RWPE1 (cell line): ENCODE results near the gene VPS11.

Source experiments
- CTCF ChIA-PET: fragments of 350-600 bp; sonication (Branson Sonifier 250); formaldehyde crosslinking; extraction: SDS; loops from one replicate; lab custom pipeline; 2021; lab: Yijun Ruan, JAX
- POLR2A ChIA-PET: fragments of 400-600 bp; formaldehyde crosslinking; extraction: SDS; loops from one replicate; lab custom pipeline; 2020; ENCODE audit warnings: antibody characterized with exemption; ENCODE audit not compliant: low non-redundant PET; lab: Yijun Ruan, JAX
- DNase-seq: peaks from one replicate; pipeline ENCODE4 v3.0.0; 2012; ENCODE audit warnings: low spot score
- H3K27ac ChIP-seq: fragments of 450-650 bp; 2 replicates; pipeline ENCODE4 v1.5.1; 2017
- TF ChIP-seq, protein P1 (sequence below): fragments of 450-650 bp; conservative IDR thresholded peaks from 2 replicates; pipeline ENCODE4 v1.5.1; 2017; ENCODE audit warnings: low read depth, mild to moderate bottlenecking

VPS11 gene

GRCh38 chr11:119044708-119045107 is 22.9 kb upstream of the VPS11 start:
- no peak for DNase-seq
- ChIA-PET POLR2A (no interaction called here), CTCF (no interaction called here)

GRCh38 chr11:119046489-119046888 is 21.1 kb upstream of the VPS11 start:
- ChIA-PET CTCF (no interaction called here), POLR2A (interaction anchor here (0.6 kb wide), 1 partner anchor 331 kb away, joined by 3 read pairs; no protein-coding TSS in a partner anchor)
- TF ChIP-seq, protein P1, sequence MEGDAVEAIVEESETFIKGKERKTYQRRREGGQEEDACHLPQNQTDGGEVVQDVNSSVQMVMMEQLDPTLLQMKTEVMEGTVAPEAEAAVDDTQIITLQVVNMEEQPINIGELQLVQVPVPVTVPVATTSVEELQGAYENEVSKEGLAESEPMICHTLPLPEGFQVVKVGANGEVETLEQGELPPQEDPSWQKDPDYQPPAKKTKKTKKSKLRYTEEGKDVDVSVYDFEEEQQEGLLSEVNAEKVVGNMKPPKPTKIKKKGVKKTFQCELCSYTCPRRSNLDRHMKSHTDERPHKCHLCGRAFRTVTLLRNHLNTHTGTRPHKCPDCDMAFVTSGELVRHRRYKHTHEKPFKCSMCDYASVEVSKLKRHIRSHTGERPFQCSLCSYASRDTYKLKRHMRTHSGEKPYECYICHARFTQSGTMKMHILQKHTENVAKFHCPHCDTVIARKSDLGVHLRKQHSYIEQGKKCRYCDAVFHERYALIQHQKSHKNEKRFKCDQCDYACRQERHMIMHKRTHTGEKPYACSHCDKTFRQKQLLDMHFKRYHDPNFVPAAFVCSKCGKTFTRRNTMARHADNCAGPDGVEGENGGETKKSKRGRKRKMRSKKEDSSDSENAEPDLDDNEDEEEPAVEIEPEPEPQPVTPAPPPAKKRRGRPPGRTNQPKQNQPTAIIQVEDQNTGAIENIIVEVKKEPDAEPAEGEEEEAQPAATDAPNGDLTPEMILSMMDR, result no peak
- H3K27ac ChIP-seq, result no peak overlapping the region; the same call in 1 of the 2 replicates
- no peak for DNase-seq

More at GRCh38 chr11:119044708-119045107, 22.9 kb upstream of the VPS11 start:
- H3K27ac ChIP-seq, result no peak overlapping the region
- TF ChIP-seq, protein P1, result no peak

DNA sequence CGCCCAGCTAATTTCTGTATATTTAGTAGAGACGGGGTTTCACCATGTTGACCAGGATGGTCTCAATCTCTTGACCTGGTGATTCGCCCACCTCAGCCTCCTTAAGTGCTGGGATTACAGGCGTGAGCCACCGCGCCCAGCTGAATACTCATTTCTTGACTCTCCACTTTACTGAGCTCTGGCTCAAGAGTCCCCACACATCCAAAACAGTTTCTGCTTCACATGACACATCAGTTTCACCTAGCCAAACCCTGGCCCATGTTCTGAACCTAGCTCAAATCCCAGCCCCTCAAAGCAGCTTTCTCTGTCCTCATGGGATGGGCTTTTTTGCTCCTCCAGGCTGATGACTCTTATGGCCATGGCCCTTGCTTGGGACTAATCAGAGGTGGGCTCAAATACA is 20.4 kb upstream of the VPS11 start:
- H3K27ac ChIP-seq, result no peak overlapping the region
- CTCF ChIA-PET, result interaction anchor here (0.5 to 1.2 kb wide), 3 partner anchors 9 to 389 kb away, joined by 3 to 5 read pairs (median 3); no protein-coding TSS in a partner anchor
- POLR2A ChIA-PET, result interaction anchor here (0.7 to 1.3 kb wide), 2 partner anchors 9 to 21 kb away, joined by 3 to 8 read pairs; partner anchors contain the start of genes HYOU1 and VPS11
- TF ChIP-seq, protein P1, result no peak
- DNase-seq, result no peak

DNA sequence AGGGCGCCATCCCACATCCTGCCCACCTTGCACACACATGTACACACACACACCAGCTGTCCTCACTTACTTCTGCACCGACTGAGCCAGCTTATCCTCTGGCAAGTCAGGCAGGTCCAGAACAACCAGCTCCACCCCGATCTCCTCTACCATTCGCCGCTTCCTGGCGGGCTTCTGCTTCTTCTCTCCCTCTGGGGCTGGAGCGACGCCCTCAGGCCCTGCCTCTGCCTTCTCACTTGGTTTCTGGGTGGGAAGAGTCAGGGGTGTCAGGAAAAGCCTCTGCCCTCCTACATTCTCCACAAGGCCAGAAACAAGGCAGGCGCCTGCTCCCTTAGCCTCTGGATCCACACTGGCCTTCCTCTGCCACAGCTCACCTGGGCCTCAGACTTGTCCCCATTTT is 19.0 kb upstream of the VPS11 start:
- TF ChIP-seq, protein P1, result no peak
- peak overlapping the region; percentile 1; the same call in 1 of the 2 replicates for H3K27ac ChIP-seq
- ChIA-PET CTCF (no interaction called here), POLR2A (no interaction called here)
- no peak for DNase-seq

DNA sequence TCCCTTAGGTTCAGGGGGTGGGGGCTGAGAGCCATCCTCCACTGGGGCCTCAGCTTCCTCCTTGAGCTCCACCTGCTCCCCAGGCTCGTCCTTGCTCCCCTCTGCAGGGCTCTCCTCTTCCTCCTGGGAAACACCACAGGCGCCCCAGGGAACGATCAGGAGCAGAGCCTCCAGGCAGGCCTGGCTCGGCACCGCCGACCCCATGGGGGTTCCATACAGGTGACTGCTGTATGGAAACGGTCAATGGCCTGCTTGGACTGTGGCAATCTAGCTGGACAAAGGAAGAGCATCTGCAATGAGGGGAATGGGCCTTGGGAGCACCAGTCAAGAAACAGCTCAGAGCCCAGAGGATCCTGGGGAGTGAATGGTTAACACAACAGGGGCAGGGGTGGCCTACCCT is 18.5 kb upstream of the VPS11 start:
- no peak overlapping the region for H3K27ac ChIP-seq
- ChIA-PET CTCF (no interaction called here), POLR2A (no interaction called here)
- TF ChIP-seq, protein P1, result no peak
- DNase-seq, result no peak

DNA sequence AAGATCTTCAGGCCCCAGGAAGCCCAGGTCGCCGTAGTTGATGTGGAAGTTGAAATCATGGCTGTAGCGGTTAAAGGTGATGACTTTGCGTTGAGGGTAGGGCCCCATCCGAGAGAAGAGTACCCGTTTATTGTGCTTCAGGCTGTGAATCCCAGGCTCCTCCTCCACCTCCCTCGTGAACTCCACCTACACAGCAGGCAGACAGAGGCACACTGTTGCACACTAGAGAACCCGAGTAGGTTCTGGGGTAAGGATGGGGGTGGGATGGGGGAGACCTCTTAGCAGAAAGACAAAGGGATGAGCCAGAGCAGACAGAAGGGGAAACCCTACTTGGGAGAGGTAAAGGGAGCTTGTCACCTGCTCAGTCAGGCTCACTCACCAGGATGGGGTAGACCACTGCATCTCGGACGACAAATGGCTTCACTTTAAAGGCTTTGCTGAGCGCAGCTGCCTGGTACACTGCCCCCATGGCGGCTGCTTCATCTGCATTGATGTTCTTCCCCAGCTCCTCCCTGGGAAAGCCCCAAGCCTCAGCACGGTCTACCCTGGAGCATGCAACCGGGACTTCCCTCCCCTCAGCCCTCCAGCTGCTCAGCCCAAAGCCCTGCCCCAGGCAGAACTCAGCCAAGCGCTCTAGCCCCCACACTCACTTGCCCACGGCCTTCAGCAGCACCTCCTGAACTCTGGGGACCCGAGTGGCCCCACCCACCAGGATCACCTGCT is 16.0 kb upstream of the VPS11 start:
- H3K27ac ChIP-seq, result 0 out of 2 replicates have a peak overlapping the region, but pooled peaks have one; percentile 2
- ChIA-PET CTCF (no interaction called here), POLR2A (no interaction called here)
- TF ChIP-seq, protein P1, result no peak
- no peak for DNase-seq
